GM21717 (cell line): Measurements from ENCODE around the gene CFH.
A peak's percentile ranks its signal among the peaks of the same experiment; 100 is the strongest.
"Not testable (repeated sequence)": the region's sequence is repeated elsewhere in the genome, so short reads cannot be mapped to it uniquely, and the experiment has no call there.

ENCODE experiments used
- ATAC-seq: cut with Tn5 transposase; IDR thresholded peaks from one replicate; pipeline ENCODE4 v1.9.1; 2021; ENCODE audit warnings: mild to moderate bottlenecking, moderate library complexity; ENCODE audit not compliant: unreplicated experiment

The CFH gene

GRCh38 chr1:196738730-196739129 is 86.9 kb downstream of the CFH start:
- no peak for ATAC-seq

- ATAC-seq: peak; percentile 90
Observed at GRCh38 chr1:196743244-196743643, 91.4 kb downstream of the CFH start.

- not testable (repeated sequence) for ATAC-seq
Observed at GRCh38 chr1:196765019-196765740, 113.3 kb downstream of the CFH start.

GRCh38 chr1:196769823-196770222 is 118.0 kb downstream of the CFH start:
- not testable (repeated sequence) for ATAC-seq

- no peak for ATAC-seq
Observed at GRCh38 chr1:196773713-196774112, 121.9 kb downstream of the CFH start.

- no peak for ATAC-seq
Observed at GRCh38 chr1:196774175-196774574, 122.3 kb downstream of the CFH start.

GRCh38 chr1:196774603-196775002 is 122.8 kb downstream of the CFH start, which contains the start of gene CFHR3:
CFHR3 (plus strand) TSS chr1:196774840; CDS start chr1:196774887, 47 bp downstream.
- ATAC-seq: peak; percentile 90

GRCh38 chr1:196777603-196778002 is 125.8 kb downstream of the CFH start:
- no peak for ATAC-seq

- no peak for ATAC-seq
Observed at GRCh38 chr1:196779093-196779492, 127.2 kb downstream of the CFH start.

- ATAC-seq: not testable (repeated sequence)
Observed at GRCh38 chr1:196791252-196791651, 139.4 kb downstream of the CFH start.

- ATAC-seq: not testable (repeated sequence)
Observed at GRCh38 chr1:196794103-196794502, 142.3 kb downstream of the CFH start.
